22Rv1 (cell line): Measurements from ENCODE around the gene CARMIL1.

Experiments
- ZFX ChIP-seq: fragments of 450-650 bp; IDR thresholded peaks from 2 replicates; pipeline ENCODE4 v1.6.1; 2017; ENCODE audit warnings: antibody characterized with exemption, borderline replicate concordance
- TF ChIP-seq, protein P1 (sequence below): fragments of 450-650 bp; IDR thresholded peaks from 2 replicates; pipeline ENCODE4 v1.5.1; 2017; ENCODE audit warnings: mild to moderate bottlenecking

DNA sequence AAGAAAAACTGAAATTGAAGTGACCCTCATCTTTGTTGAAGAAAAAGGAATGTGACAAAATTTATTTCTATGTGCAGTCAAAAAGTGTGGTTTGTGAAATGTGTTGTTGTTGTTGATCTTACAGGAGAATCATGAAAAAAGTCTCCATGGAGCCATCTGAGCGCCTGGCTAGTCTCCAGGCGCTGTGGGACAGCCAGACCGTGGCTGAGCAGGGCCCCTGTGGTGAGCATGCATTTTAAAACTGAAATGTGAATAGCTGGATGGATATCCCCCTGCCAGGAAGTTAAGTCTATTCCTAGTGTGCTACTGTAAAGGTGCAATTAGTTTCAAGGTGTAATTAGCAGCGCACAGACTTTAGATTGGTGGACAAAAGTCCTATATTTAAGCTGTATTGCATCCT is 170.6 kb downstream of the CARMIL1 start:
- TF ChIP-seq, protein P1, sequence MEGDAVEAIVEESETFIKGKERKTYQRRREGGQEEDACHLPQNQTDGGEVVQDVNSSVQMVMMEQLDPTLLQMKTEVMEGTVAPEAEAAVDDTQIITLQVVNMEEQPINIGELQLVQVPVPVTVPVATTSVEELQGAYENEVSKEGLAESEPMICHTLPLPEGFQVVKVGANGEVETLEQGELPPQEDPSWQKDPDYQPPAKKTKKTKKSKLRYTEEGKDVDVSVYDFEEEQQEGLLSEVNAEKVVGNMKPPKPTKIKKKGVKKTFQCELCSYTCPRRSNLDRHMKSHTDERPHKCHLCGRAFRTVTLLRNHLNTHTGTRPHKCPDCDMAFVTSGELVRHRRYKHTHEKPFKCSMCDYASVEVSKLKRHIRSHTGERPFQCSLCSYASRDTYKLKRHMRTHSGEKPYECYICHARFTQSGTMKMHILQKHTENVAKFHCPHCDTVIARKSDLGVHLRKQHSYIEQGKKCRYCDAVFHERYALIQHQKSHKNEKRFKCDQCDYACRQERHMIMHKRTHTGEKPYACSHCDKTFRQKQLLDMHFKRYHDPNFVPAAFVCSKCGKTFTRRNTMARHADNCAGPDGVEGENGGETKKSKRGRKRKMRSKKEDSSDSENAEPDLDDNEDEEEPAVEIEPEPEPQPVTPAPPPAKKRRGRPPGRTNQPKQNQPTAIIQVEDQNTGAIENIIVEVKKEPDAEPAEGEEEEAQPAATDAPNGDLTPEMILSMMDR = no peak
- TF ChIP-seq ZFX = no peak
